Neutrophil (primary cell): ENCODE measurements around the gene MAPK8IP2.

Source experiments
- H3K27ac ChIP-seq: fragments of 200-600 bp; sonication (generic); 2 replicates; pipeline ENCODE4 v1.5.1; 2016; ENCODE audit warnings: mild to moderate bottlenecking, moderate library complexity
- H3K27me3 ChIP-seq: fragments of 200-600 bp; sonication (generic); 2 replicates; pipeline ENCODE4 v1.6.0; 2016; ENCODE audit warnings: mild to moderate bottlenecking
- H3K36me3 ChIP-seq: fragments of 200-600 bp; sonication (generic); 2 replicates; pipeline ENCODE4 v1.5.1; 2017
- H3K4me1 ChIP-seq, 2 experiments: fragments of 200-600 bp in 1 of 2; sonication (generic) in 1 of 2; 1 replicate in 1 of 2; 2 replicates in 1 of 2; pipeline versions ENCODE4 v1.5.1 to v1.6.1; 2013 to 2016; ENCODE audit warnings: low read depth in 1 of 2, low read length in 1 of 2, mild to moderate bottlenecking in 1 of 2, moderate library complexity in 1 of 2; ENCODE audit not compliant: control insufficient read depth in 1 of 2, insufficient read depth in 1 of 2
- H3K4me3 ChIP-seq, 2 experiments: fragments of 200-600 bp in 1 of 2; sonication (generic) in 1 of 2; 1 replicate in 1 of 2; 2 replicates in 1 of 2; pipeline ENCODE4 v1.5.1; 2013 to 2016; ENCODE audit warnings: low read depth in 1 of 2, low read length in 1 of 2, mild to moderate bottlenecking in 1 of 2, moderate library complexity in 1 of 2
- H3K9me3 ChIP-seq: fragments of 200-600 bp; sonication (generic); 2 replicates; pipeline ENCODE4 v1.5.1; 2016
- CTCF ChIP-seq: fragments of 200-600 bp; sonication (generic); IDR thresholded peaks from 2 replicates; pipeline ENCODE4 v1.5.1; 2016; ENCODE audit warnings: antibody characterized with exemption

MAPK8IP2 gene

GRCh38 chr22:50571264-50572175, 29.1 kb upstream of the MAPK8IP2 start:
- TF ChIP-seq CTCF, result no peak
- peaks cover 85% of the 10 kb centered on the region for H3K36me3 ChIP-seq

GRCh38 chr22:50572965-50573364, 27.6 kb upstream of the MAPK8IP2 start:
- Histone ChIP-seq H3K36me3 (peaks cover 83% of the 10 kb centered on the region), H3K27me3 (peaks cover 10% of the 10 kb centered on the region)
- TF ChIP-seq CTCF, result no peak

More at GRCh38 chr22:50571264-50572175, 29.1 kb upstream of the MAPK8IP2 start:
- Histone ChIP-seq H3K27me3 (no peaks in the 10 kb centered on the region), H3K27ac (no peak overlapping the region), H3K9me3 (no peaks in the 10 kb centered on the region), H3K4me1 (no peaks in the 10 kb centered on the region), H3K4me3 (no peak overlapping the region)

GRCh38 chr22:50573491-50574382, 26.9 kb upstream of the MAPK8IP2 start:
- Histone ChIP-seq H3K27me3 (peaks cover 18% of the 10 kb centered on the region), H3K4me3 (no peak overlapping the region), H3K9me3 (no peaks in the 10 kb centered on the region), H3K27ac (no peak overlapping the region), H3K4me1 (no peaks in the 10 kb centered on the region), H3K36me3 (peaks cover 81% of the 10 kb centered on the region)
- no peak for TF ChIP-seq CTCF

More at GRCh38 chr22:50572965-50573364, 27.6 kb upstream of the MAPK8IP2 start:
- Histone ChIP-seq H3K27ac (no peak overlapping the region), H3K4me3 (no peak overlapping the region), H3K4me1 (no peaks in the 10 kb centered on the region), H3K9me3 (no peaks in the 10 kb centered on the region)

GRCh38 chr22:50574383-50574755, 26.2 kb upstream of the MAPK8IP2 start:
- H3K36me3 ChIP-seq, result peaks cover 81% of the 10 kb centered on the region
- TF ChIP-seq CTCF, result no peak
- no peak overlapping the region for H3K27ac ChIP-seq
- H3K9me3 ChIP-seq, result no peaks in the 10 kb centered on the region
- H3K4me1 ChIP-seq, result no peaks in the 10 kb centered on the region
- H3K4me3 ChIP-seq, result no peak overlapping the region
- peaks cover 18% of the 10 kb centered on the region for H3K27me3 ChIP-seq

GRCh38 chr22:50575426-50575941, 25.1 kb upstream of the MAPK8IP2 start:
- Histone ChIP-seq H3K36me3 (peaks cover 81% of the 10 kb centered on the region), H3K4me3 (no peak overlapping the region), H3K9me3 (no peaks in the 10 kb centered on the region), H3K27me3 (peaks cover 18% of the 10 kb centered on the region), H3K27ac (no peak overlapping the region), H3K4me1 (no peaks in the 10 kb centered on the region)
- no peak for TF ChIP-seq CTCF
